Effector memory CD8-positive, alpha-beta T cell (primary cell): ENCODE results near the gene CDK5RAP1.
"Not testable (repeated sequence)": the region's sequence is repeated elsewhere in the genome, so short reads cannot be mapped to it uniquely, and the experiment has no call there.

Source experiments
- ATAC-seq: fragments of 150-1000 bp; cut with Tn5 transposase; replicated peaks from 2 replicates; pipeline ENCODE4 v1.10.0; 2021; ENCODE audit warnings: mild to moderate bottlenecking, moderate library complexity
- DNase-seq, 3 experiments: peaks; one replicate each; pipeline ENCODE4 v3.0.0; 2021
- H3K27ac Mint-ChIP-seq, 2 donors: one replicate each; pipeline ENCODE4 v1.8.0; 2022; ENCODE audit warnings: mild to moderate bottlenecking in 2 of 2, mixed read lengths in 2 of 2, moderate library complexity in 2 of 2
- H3K27me3 Mint-ChIP-seq, 2 donors: one replicate each; pipeline ENCODE4 v1.8.0; 2022; ENCODE audit warnings: mixed read lengths in 2 of 2
- H3K36me3 Mint-ChIP-seq: one replicate; pipeline ENCODE4 v1.8.0; 2022; ENCODE audit warnings: mild to moderate bottlenecking, moderate library complexity, mixed read lengths; ENCODE audit not compliant: insufficient read depth
- H3K4me1 Mint-ChIP-seq, 2 donors: one replicate each; pipeline ENCODE4 v1.8.0; 2022; ENCODE audit warnings: low read depth in 2 of 2, mixed read lengths in 2 of 2
- H3K4me3 Mint-ChIP-seq, 2 donors: one replicate each; pipeline ENCODE4 v1.8.0; 2022; ENCODE audit warnings: mild to moderate bottlenecking in 2 of 2, mixed read lengths in 2 of 2, moderate library complexity in 2 of 2
- H3K9me3 Mint-ChIP-seq, 2 donors: one replicate each; pipeline ENCODE4 v1.8.0; 2022; ENCODE audit warnings: mixed read lengths in 2 of 2
- total RNA-seq, 9 experiments: gene quantifications; one replicate each; lab custom pipeline; 2026; lab: John Stamatoyannopoulos, UW

The CDK5RAP1 gene
- 55.6 to 75.3 (median 62.8) reads per million in 9 experiments for total RNA-seq

GRCh38 chr20:33401184-33401920 is at the start of gene CDK5RAP1:
Gene CDK5RAP1 (minus strand): TSS chr20:33401519. CDS start chr20:33397064, 4,455 bp downstream.
- Mint-ChIP-seq H3K4me3 (peak within 1 kb of the TSS; percentile 97 to 99), H3K4me1 (peaks cover 39 to 51% of the 10 kb centered on the region in 2 donors), H3K36me3 (peaks cover 15% of the 10 kb centered on the region), H3K27ac (peak within 1 kb of the TSS; percentile 89 to 91), H3K9me3 (no peaks in the 10 kb centered on the region), H3K27me3 (no peaks in the 10 kb centered on the region)
- peak; percentile 97 for ATAC-seq
- DNase-seq, result peak; percentile 80 to 84 (median 81)

DNA sequence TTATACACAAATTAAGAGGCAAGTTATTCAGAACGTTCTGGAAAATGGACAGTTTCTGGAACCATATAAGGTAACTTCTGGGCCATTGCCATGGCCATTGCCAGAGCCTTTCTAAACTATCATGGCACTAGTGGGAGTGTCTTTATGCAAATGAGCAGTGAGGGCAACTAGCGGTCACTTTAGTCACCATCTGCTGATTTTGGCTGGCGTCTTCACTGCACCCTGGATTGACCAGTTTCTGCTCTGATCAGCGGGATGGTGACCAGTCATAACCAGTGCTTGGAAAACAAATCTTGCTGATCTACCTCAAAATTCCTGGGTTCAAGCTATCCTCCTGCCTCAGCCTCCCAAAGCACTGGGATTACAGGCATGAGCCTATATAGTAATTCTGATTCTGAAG is 49.5 kb upstream of the CDK5RAP1 start:
- no peak for ATAC-seq
- H3K36me3 Mint-ChIP-seq, result no peaks in the 10 kb centered on the region
- H3K27ac Mint-ChIP-seq, result no peak overlapping the region
- DNase-seq, result no peak
- no peaks in the 10 kb centered on the region for H3K4me1 Mint-ChIP-seq
- H3K27me3 Mint-ChIP-seq, result no peaks in the 10 kb centered on the region
- no peaks in the 10 kb centered on the region for H3K9me3 Mint-ChIP-seq
- no peak overlapping the region for H3K4me3 Mint-ChIP-seq

DNA sequence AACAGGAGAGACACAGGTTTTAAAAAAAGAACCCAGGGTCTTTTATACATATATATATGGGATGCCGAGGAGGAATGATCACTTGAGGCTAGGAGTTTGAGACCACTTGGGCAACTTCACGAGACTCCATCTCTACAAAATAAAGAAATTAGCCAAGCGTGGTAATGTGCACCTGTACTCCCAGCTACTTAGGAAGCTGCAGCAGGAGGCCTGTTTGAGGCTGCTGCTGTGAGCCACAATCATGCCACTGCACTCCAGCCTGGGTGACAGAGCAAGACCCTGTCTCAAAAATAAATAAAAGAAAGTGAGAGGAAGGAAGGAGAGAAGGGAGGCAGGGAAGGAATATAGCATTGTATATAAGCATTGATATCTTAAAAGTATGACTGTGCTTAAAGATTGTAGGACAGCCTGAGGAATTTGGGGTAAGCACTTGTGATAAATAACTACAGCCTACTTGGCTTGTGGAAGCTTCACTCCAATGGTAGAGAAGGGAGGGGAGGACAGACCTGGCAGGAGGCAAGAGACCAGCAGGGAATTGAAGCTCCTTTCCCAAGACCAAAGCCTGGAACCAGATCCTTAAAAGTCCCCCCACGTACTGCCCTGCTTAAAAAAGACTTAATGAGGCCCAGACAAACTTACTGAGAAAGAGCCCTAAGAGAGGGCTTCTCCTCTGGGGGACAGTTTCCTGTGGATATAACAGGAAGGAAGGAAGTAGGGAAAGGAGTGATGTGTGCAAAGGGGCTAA is 44.7 kb upstream of the CDK5RAP1 start:
- Mint-ChIP-seq H3K27me3 (no peaks in the 10 kb centered on the region), H3K4me3 (no peak overlapping the region), H3K27ac (no peak overlapping the region), H3K9me3 (no peaks in the 10 kb centered on the region), H3K36me3 (peaks cover 8% of the 10 kb centered on the region), H3K4me1 (peaks cover 6 to 17% of the 10 kb centered on the region in 2 donors)
- ATAC-seq (no peak), DNase-seq (no peak)

- peak overlapping the region; percentile 90 to 92 for H3K27ac Mint-ChIP-seq
- ATAC-seq (peak; percentile 16), DNase-seq (peak in 2 of 3 experiments; percentile 6 to 16)
- no peaks in the 10 kb centered on the region for H3K9me3 Mint-ChIP-seq
- H3K27me3 Mint-ChIP-seq, result no peaks in the 10 kb centered on the region
- H3K36me3 Mint-ChIP-seq, result peaks cover 8% of the 10 kb centered on the region
- peak overlapping the region; percentile 94 to 95 for H3K4me3 Mint-ChIP-seq
- H3K4me1 Mint-ChIP-seq, result peaks cover 6 to 17% of the 10 kb centered on the region in 2 donors
Observed at GRCh38 chr20:33444797-33445560, 43.7 kb upstream of the CDK5RAP1 start.

DNA sequence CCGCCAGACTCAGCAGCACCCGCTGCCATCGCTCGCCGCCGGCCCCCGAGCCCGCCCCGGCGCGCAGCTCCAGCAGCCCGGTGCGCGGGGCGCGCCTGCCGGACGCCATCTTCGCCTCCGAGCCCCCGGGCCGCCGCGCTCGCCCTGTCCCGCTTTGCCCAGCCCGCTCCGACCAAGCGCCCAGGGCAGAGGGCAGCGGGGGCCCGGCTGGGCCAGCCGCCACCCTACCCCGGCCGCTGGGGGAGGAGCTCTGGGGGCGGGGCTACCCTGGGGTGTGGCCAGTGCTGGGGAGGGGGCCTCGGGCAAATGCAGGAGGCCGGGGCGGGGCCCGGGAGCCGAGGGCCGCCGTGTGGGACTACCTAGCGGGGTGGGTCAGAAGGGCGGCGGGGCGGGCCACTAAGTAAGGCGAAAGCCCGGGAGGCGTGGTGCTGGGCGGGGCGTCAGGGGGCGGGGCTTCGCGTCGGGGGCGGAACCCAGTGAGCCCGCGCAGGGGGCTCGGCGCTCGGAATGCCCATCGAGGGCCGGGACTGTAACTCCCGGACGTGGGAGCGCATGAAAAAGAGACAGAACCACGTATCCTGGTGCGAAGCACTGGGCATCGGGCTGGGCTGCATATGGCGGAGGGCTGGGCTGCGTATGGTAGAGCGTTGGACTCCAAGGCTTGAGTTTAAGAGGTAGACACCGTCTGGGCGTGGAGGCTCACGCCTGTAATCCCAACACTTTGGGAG is 42.4 kb upstream of the CDK5RAP1 start, which contains the start of gene SNTA1:
TSS of gene SNTA1 (minus strand) at position 252 of the 728 bp plus-strand sequence. CDS start at position 109, 143 bp downstream.
- peaks cover 8% of the 10 kb centered on the region for H3K36me3 Mint-ChIP-seq
- DNase-seq, result peak; percentile 65 to 79 (median 74)
- peak within 1 kb of the TSS; percentile 94 to 95 for H3K4me3 Mint-ChIP-seq

DNA sequence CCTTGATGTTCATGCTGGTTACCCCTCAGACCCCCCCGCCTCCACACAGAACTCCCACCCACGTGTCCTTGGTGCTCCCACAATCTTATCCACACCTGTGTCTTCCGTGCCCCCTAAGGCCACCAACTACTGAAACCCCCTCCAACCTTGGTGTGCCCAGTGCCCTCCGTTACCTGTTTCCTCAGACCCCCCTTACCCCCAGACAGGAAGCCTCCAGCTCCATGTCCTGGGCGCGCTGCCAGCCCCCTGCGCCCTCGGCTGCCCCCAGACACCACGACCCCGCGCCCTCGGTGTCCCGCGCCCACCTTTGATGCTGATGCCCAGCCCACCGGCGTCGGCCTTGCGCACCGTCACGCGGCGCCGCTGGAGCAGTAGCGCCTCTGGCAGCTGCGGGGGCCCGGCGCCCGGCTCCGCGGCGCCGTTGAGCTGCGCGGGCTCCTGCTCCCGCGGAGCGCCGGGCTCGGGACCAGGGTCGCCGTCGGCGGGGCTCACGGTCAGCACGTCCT is 41.7 kb upstream of the CDK5RAP1 start:
- DNase-seq, result peak in 1 of 3 experiments; percentile 1
- H3K27me3 Mint-ChIP-seq, result no peaks in the 10 kb centered on the region
- H3K4me1 Mint-ChIP-seq, result peaks cover 6 to 17% of the 10 kb centered on the region in 2 donors
- H3K4me3 Mint-ChIP-seq, result peak overlapping the region; percentile 94 to 95
- H3K27ac Mint-ChIP-seq, result peak overlapping the region in 1 of 2 donors; percentile 79
- H3K36me3 Mint-ChIP-seq, result peaks cover 8% of the 10 kb centered on the region
- no peaks in the 10 kb centered on the region for H3K9me3 Mint-ChIP-seq
- peak; percentile 7 for ATAC-seq

More for the DNA sequence above, 42.4 kb upstream of the CDK5RAP1 start, which contains the start of gene SNTA1:
- peaks cover 6 to 17% of the 10 kb centered on the region in 2 donors for H3K4me1 Mint-ChIP-seq
- H3K27ac Mint-ChIP-seq, result peak within 1 kb of the TSS; percentile 90 to 92
- no peaks in the 10 kb centered on the region for H3K9me3 Mint-ChIP-seq
- no peaks in the 10 kb centered on the region for H3K27me3 Mint-ChIP-seq
- ATAC-seq, result peak; percentile 75

- ATAC-seq (no peak), DNase-seq (peak in 1 of 3 experiments; percentile 5)
- H3K9me3 Mint-ChIP-seq, result no peaks in the 10 kb centered on the region
- H3K4me3 Mint-ChIP-seq, result peak overlapping the region; percentile 94 to 95
- no peaks in the 10 kb centered on the region for H3K27me3 Mint-ChIP-seq
- peak overlapping the region in 1 of 2 donors; percentile 79 for H3K27ac Mint-ChIP-seq
- H3K4me1 Mint-ChIP-seq, result peaks cover 6 to 17% of the 10 kb centered on the region in 2 donors
- H3K36me3 Mint-ChIP-seq, result peaks cover 11% of the 10 kb centered on the region
Observed at GRCh38 chr20:33442136-33443005, 41.1 kb upstream of the CDK5RAP1 start.

DNA sequence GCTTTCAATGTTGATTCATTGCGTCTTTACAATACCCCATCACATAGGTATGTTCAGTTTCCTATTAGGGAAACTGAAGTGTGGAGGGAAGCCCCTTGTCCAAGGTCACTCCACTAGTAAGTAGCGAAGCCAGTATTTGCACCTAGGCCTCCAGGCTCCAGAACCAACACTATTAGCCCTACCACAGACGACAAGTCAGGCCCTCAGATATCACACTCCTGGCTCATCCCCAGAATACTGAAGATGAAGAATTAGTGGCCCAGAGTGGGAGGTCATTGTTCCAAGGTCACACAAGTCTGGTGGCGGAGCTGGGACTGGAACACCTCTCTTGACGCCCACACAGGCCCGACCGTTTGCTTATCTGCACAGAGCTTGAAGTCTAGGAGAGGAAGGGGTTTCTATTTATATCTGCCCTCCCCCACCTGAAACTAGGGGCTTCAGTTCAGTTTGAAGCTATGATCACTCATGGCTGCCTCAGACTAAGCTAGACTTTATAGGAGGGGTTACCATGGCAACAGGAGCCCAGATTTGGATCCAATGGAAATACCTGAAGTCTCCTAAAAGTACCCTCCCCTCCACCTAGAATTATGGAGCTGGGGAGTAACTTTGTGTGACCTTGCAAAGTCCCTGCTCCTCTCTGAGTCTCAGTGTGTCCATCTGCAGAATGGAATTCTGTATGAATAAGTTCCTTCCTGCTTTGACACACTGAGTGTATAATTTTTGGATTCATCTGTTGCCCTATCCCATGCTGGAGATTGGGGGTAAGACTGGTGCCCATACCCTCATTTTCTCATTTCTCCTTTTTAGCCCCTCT is 40.0 kb upstream of the CDK5RAP1 start:
- H3K4me1 Mint-ChIP-seq, result peaks cover 6 to 17% of the 10 kb centered on the region in 2 donors
- H3K36me3 Mint-ChIP-seq, result peaks cover 14% of the 10 kb centered on the region
- DNase-seq (no peak), ATAC-seq (no peak)
- H3K27ac Mint-ChIP-seq, result no peak overlapping the region
- no peaks in the 10 kb centered on the region for H3K9me3 Mint-ChIP-seq
- no peak overlapping the region for H3K4me3 Mint-ChIP-seq
- H3K27me3 Mint-ChIP-seq, result no peaks in the 10 kb centered on the region

GRCh38 chr20:33440562-33440961 is 39.2 kb upstream of the CDK5RAP1 start:
- not testable (repeated sequence) for H3K27me3 Mint-ChIP-seq, ATAC-seq, H3K4me3 Mint-ChIP-seq, H3K27ac Mint-ChIP-seq, H3K9me3 Mint-ChIP-seq, DNase-seq
- peaks cover 6 to 17% of the 10 kb centered on the region in 2 donors for H3K4me1 Mint-ChIP-seq
- H3K36me3 Mint-ChIP-seq, result peaks cover 14% of the 10 kb centered on the region

GRCh38 chr20:33438481-33438880 is 37.2 kb upstream of the CDK5RAP1 start:
- Mint-ChIP-seq H3K36me3 (peaks cover 14% of the 10 kb centered on the region), H3K27me3 (no peaks in the 10 kb centered on the region), H3K4me1 (peaks cover 2 to 6% of the 10 kb centered on the region in 2 donors), H3K27ac (no peak overlapping the region), H3K9me3 (no peaks in the 10 kb centered on the region), H3K4me3 (no peak overlapping the region)
- DNase-seq, result no peak
- ATAC-seq, result no peak
